Immature natural killer cell (primary cell): ENCODE measurements around the gene CAT. TPM values are rescaled to one million over a fixed set of nuclear protein-coding genes. Genes with fewer than 3 reads are reported as not detected.
"Not testable (repeated sequence)": the region's sequence is repeated elsewhere in the genome, so short reads cannot be mapped to it uniquely, and the experiment has no call there.

Experiments used
- DNase-seq, 3 donors: peaks; one replicate each; pipeline ENCODE4 v3.0.0; 2022; ENCODE audit warnings: mixed read lengths in 1 of 3
- H3K27ac Mint-ChIP-seq, 6 donors: one replicate each; pipeline ENCODE4 v1.8.0; 2020; ENCODE audit warnings: mixed read lengths in 6 of 6, mild to moderate bottlenecking in 5 of 6, inconsistent platforms in 4 of 6, moderate library complexity in 3 of 6
- H3K27me3 Mint-ChIP-seq, 3 donors: one replicate each; pipeline ENCODE4 v1.8.0; 2020 to 2021; ENCODE audit warnings: low read depth in 3 of 3, mild to moderate bottlenecking in 3 of 3, mixed read lengths in 3 of 3, moderate library complexity in 3 of 3, inconsistent platforms in 1 of 3
- H3K36me3 Mint-ChIP-seq, 3 donors: one replicate each; pipeline ENCODE4 v1.8.0; 2020; ENCODE audit warnings: mixed read lengths in 3 of 3, inconsistent platforms in 2 of 3, mild to moderate bottlenecking in 2 of 3
- H3K4me1 Mint-ChIP-seq, 2 donors: one replicate each; pipeline ENCODE4 v1.8.0; 2020; ENCODE audit warnings: inconsistent platforms in 2 of 2, mild to moderate bottlenecking in 2 of 2, mixed read lengths in 2 of 2, moderate library complexity in 1 of 2
- H3K4me3 Mint-ChIP-seq, 5 donors: one replicate each; pipeline ENCODE4 v1.8.0; 2020; ENCODE audit warnings: mild to moderate bottlenecking in 5 of 5, mixed read lengths in 5 of 5, inconsistent platforms in 3 of 5, moderate library complexity in 3 of 5
- H3K9me3 Mint-ChIP-seq, 6 donors: one replicate each; pipeline ENCODE4 v1.8.0; 2020; ENCODE audit warnings: mild to moderate bottlenecking in 6 of 6, mixed read lengths in 6 of 6, inconsistent platforms in 4 of 6, moderate library complexity in 3 of 6
- polyA plus RNA-seq, 3 donors: library from polyadenylated mRNA; unstranded; fragments of 300-500 nt; fragmentation: Illumina TruSeq; gene quantifications; one replicate each; pipeline ENCODE4 v1.2.3, GENCODE V29; 2021

Gene CAT
- polyA plus RNA-seq, 3 donors from 2014 or later = 97.5 to 192 (median 153) TPM

DNA sequence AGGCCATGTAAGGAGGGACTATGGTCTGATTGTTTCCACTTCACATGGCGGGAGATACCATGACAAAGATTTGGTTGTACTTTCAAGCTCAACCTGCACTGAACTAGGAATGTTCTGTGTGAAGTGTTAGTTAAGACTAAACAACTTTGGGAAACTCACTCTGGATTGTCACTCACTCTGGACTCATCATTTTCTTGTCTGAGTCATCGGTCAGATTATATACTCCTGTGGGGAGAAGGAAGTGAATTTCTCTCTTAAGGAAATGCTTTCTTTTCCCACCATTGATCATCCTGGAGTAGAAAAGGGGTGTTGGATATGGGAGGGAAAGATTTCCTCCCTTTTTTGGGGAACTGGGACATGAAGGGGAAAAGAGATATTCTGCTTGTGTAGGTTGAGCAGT is 26.9 kb upstream of the CAT start:
- DNase-seq = no peak
- Mint-ChIP-seq H3K27ac (no peak overlapping the region), H3K36me3 (peaks cover 0 to 3% (median 0%) of the 10 kb centered on the region in 3 donors), H3K4me1 (no peaks in the 10 kb centered on the region), H3K27me3 (peaks cover 2 to 12% (median 3%) of the 10 kb centered on the region in 3 donors), H3K9me3 (peaks cover 9 to 25% (median 13%) of the 10 kb centered on the region in 6 donors), H3K4me3 (no peak overlapping the region)

GRCh38 chr11:34413263-34413662 is 25.5 kb upstream of the CAT start:
- Mint-ChIP-seq H3K4me3 (no peak overlapping the region), H3K9me3 (peaks cover 9 to 25% (median 13%) of the 10 kb centered on the region in 6 donors), H3K36me3 (peaks cover 0 to 3% (median 0%) of the 10 kb centered on the region in 3 donors), H3K27me3 (peaks cover 2 to 5% (median 3%) of the 10 kb centered on the region in 3 donors), H3K27ac (no peak overlapping the region), H3K4me1 (no peaks in the 10 kb centered on the region)
- DNase-seq = no peak

GRCh38 chr11:34415538-34415937 is 23.2 kb upstream of the CAT start:
- no peak overlapping the region for H3K4me3 Mint-ChIP-seq
- H3K9me3 Mint-ChIP-seq = peaks cover 9 to 25% (median 13%) of the 10 kb centered on the region in 6 donors
- H3K27ac Mint-ChIP-seq = no peak overlapping the region
- DNase-seq = no peak
- peaks cover 3 to 5% (median 3%) of the 10 kb centered on the region in 3 donors for H3K27me3 Mint-ChIP-seq
- H3K4me1 Mint-ChIP-seq = no peaks in the 10 kb centered on the region
- peaks cover 0 to 3% (median 0%) of the 10 kb centered on the region in 3 donors for H3K36me3 Mint-ChIP-seq

DNA sequence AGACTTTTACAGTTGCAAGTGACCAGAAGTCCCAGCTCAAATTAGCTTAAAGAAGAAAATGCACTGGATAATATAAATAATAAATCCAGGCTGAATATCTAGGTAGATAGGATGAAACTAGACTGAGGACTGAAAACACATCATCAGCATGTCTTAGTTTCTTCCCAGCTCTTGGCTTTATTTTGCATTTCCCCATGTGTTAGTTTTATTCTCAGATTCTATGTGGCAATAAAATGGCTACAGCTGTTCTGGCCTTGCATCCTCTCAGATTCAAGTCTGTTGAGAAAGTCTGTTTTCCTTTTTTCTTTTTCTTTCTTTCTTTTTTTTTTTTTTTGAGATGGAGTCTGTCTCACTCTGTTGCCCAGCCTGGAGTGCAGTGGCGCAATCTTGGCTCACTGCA is 22.6 kb upstream of the CAT start:
- Mint-ChIP-seq H3K9me3 (peaks cover 9 to 25% (median 13%) of the 10 kb centered on the region in 6 donors), H3K4me3 (no peak overlapping the region), H3K27ac (no peak overlapping the region), H3K4me1 (no peaks in the 10 kb centered on the region), H3K36me3 (peaks cover 0 to 3% (median 0%) of the 10 kb centered on the region in 3 donors), H3K27me3 (peaks cover 3 to 5% (median 3%) of the 10 kb centered on the region in 3 donors)
- no peak for DNase-seq

DNA sequence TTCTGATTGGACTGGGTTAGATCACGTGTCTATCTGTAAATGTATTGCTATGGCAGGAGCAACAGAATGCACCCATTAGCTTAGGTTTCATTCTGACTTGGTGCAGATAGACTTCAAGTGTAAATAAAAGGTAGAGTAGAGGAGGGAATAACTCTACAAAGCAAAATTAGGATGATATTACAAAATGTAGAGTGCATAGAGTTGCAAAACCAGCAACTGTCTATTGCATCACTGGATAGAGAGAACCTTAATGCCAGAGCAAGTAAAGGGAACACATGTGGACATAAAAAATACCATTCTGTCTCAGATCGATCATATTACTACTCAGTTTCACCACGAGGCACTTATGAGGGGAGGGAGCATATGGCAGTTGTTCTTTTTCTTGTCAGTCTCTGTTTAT is 22.0 kb upstream of the CAT start:
- no peaks in the 10 kb centered on the region for H3K4me1 Mint-ChIP-seq

DNA sequence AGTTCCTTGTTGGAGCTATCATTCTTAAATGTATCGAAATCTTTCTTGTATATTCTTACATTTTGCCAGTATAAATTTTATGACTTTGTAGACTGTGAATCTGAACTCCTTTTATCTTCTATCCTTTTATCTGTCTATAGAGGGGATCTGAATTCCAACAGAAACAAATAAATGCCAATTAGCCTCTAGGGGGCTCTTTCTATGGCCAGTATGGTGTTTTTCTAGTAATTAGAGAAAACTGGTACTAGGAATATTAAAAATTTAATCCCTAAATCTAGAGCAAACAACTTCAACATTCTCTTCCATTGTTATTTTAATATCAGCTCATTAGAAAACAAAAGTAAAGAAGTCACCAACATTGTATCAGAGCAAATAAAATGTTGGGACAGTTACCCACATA is 21.5 kb upstream of the CAT start:
- Mint-ChIP-seq H3K36me3 (peaks cover 0 to 3% (median 0%) of the 10 kb centered on the region in 3 donors), H3K27ac (no peak overlapping the region), H3K9me3 (peaks cover 9 to 25% (median 13%) of the 10 kb centered on the region in 6 donors), H3K4me3 (no peak overlapping the region), H3K27me3 (peaks cover 3 to 6% (median 3%) of the 10 kb centered on the region in 3 donors), H3K4me1 (no peaks in the 10 kb centered on the region)
- no peak for DNase-seq

More for the DNA sequence above, 22.0 kb upstream of the CAT start:
- H3K27me3 Mint-ChIP-seq = peaks cover 3 to 5% (median 3%) of the 10 kb centered on the region in 3 donors
- DNase-seq = no peak
- no peak overlapping the region for H3K27ac Mint-ChIP-seq
- H3K4me3 Mint-ChIP-seq = no peak overlapping the region
- H3K36me3 Mint-ChIP-seq = peaks cover 0 to 3% (median 0%) of the 10 kb centered on the region in 3 donors
- peaks cover 9 to 25% (median 13%) of the 10 kb centered on the region in 6 donors for H3K9me3 Mint-ChIP-seq

DNA sequence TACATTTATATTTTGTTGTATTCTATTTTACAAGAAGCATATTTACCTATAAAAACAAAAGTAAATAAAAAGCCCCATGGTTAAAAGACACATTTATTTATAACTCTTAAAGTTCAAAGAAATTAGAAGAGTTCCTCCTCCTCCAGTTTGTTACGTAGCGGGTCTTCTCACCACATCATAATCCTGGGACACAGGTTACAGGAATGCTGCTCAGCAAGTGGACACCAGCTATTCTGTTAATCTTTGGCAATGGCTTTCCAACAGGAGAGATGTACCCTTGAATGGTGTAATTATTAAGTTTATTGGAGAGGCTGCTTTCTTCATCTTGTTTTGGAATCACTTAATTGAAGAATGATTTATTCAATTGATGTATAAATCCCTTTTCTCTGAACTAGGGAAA is 19.6 kb upstream of the CAT start:
- H3K36me3 Mint-ChIP-seq = peaks cover 0 to 3% (median 0%) of the 10 kb centered on the region in 3 donors
- DNase-seq = no peak
- peaks cover 0 to 7% (median 4%) of the 10 kb centered on the region in 3 donors for H3K27me3 Mint-ChIP-seq
- no peaks in the 10 kb centered on the region for H3K4me1 Mint-ChIP-seq
- no peak overlapping the region for H3K27ac Mint-ChIP-seq
- H3K4me3 Mint-ChIP-seq = no peak overlapping the region
- peaks cover 0 to 9% (median under 1%) of the 10 kb centered on the region in 6 donors for H3K9me3 Mint-ChIP-seq

GRCh38 chr11:34423300-34423699 is 15.4 kb upstream of the CAT start:
- H3K27ac Mint-ChIP-seq = no peak overlapping the region
- H3K4me3 Mint-ChIP-seq = no peak overlapping the region
- DNase-seq = no peak
- H3K9me3 Mint-ChIP-seq = no peaks in the 10 kb centered on the region
- H3K27me3 Mint-ChIP-seq = peaks cover 0 to 7% (median 5%) of the 10 kb centered on the region in 3 donors
- no peaks in the 10 kb centered on the region for H3K36me3 Mint-ChIP-seq
- no peaks in the 10 kb centered on the region for H3K4me1 Mint-ChIP-seq

- not testable (repeated sequence) for DNase-seq, H3K4me1 Mint-ChIP-seq, H3K36me3 Mint-ChIP-seq, H3K9me3 Mint-ChIP-seq, H3K27ac Mint-ChIP-seq, H3K4me3 Mint-ChIP-seq, H3K27me3 Mint-ChIP-seq
Measured at GRCh38 chr11:34424826-34425225, 13.9 kb upstream of the CAT start.

DNA sequence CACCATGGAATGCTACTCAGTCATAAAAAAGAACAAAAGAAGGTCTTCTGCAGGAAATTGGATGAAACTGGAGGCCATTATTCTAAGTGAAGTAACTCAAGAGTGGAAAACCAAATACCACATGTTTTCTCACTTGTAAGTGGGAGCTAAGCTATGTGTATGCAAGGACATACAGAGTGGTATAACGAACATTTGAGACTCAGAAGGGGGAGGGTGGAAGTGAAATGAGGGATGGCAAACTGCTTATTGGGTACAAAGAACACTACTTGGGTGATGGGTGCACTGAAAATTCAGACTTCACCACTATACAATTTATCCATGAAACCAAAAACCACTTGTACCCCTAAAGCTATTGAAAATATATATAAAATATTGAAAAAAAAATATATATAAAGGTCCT is 13.4 kb upstream of the CAT start:
- H3K36me3 Mint-ChIP-seq = no peaks in the 10 kb centered on the region
- no peak overlapping the region for H3K27ac Mint-ChIP-seq
- H3K4me1 Mint-ChIP-seq = no peaks in the 10 kb centered on the region
- H3K27me3 Mint-ChIP-seq = peaks cover 0 to 5% (median 5%) of the 10 kb centered on the region in 3 donors
- no peaks in the 10 kb centered on the region for H3K9me3 Mint-ChIP-seq
- DNase-seq = no peak
- H3K4me3 Mint-ChIP-seq = no peak overlapping the region

GRCh38 chr11:34425867-34426266 is 12.9 kb upstream of the CAT start:
- H3K4me3 Mint-ChIP-seq = no peak overlapping the region
- no peak overlapping the region for H3K27ac Mint-ChIP-seq
- H3K27me3 Mint-ChIP-seq = peaks cover 0 to 5% (median 5%) of the 10 kb centered on the region in 3 donors
- H3K4me1 Mint-ChIP-seq = no peaks in the 10 kb centered on the region
- H3K9me3 Mint-ChIP-seq = no peaks in the 10 kb centered on the region
- H3K36me3 Mint-ChIP-seq = no peaks in the 10 kb centered on the region
- DNase-seq = no peak

GRCh38 chr11:34426766-34427185 is 12.0 kb upstream of the CAT start:
- peaks cover 0 to 10% (median 5%) of the 10 kb centered on the region in 3 donors for H3K27me3 Mint-ChIP-seq
- no peak overlapping the region for H3K4me3 Mint-ChIP-seq
- H3K27ac Mint-ChIP-seq = no peak overlapping the region
- H3K9me3 Mint-ChIP-seq = no peaks in the 10 kb centered on the region
- no peak for DNase-seq
- H3K36me3 Mint-ChIP-seq = no peaks in the 10 kb centered on the region
- no peaks in the 10 kb centered on the region for H3K4me1 Mint-ChIP-seq

GRCh38 chr11:34427186-34427805 is 11.4 kb upstream of the CAT start:
- H3K27me3 Mint-ChIP-seq = peaks cover 0 to 10% (median 5%) of the 10 kb centered on the region in 3 donors
- H3K27ac Mint-ChIP-seq = no peak overlapping the region
- DNase-seq = no peak
- H3K4me1 Mint-ChIP-seq = no peaks in the 10 kb centered on the region
- H3K4me3 Mint-ChIP-seq = no peak overlapping the region
- H3K36me3 Mint-ChIP-seq = no peaks in the 10 kb centered on the region
- H3K9me3 Mint-ChIP-seq = no peaks in the 10 kb centered on the region

GRCh38 chr11:34431979-34432378 is 6.8 kb upstream of the CAT start:
- Mint-ChIP-seq H3K4me3 (no peak overlapping the region), H3K9me3 (no peaks in the 10 kb centered on the region), H3K36me3 (peaks cover 0 to 4% (median 0%) of the 10 kb centered on the region in 3 donors), H3K27me3 (peaks cover 0 to 9% (median 0%) of the 10 kb centered on the region in 3 donors), H3K27ac (no peak overlapping the region), H3K4me1 (no peaks in the 10 kb centered on the region)
- no peak for DNase-seq

GRCh38 chr11:34432822-34433221 is 5.9 kb upstream of the CAT start:
- no peak overlapping the region for H3K27ac Mint-ChIP-seq
- DNase-seq = no peak
- H3K9me3 Mint-ChIP-seq = no peaks in the 10 kb centered on the region
- peaks cover 0 to 4% (median 0%) of the 10 kb centered on the region in 3 donors for H3K36me3 Mint-ChIP-seq
- H3K27me3 Mint-ChIP-seq = peaks cover 0 to 9% (median 0%) of the 10 kb centered on the region in 3 donors
- no peak overlapping the region for H3K4me3 Mint-ChIP-seq
- peaks cover 1 to 2% of the 10 kb centered on the region in 2 donors for H3K4me1 Mint-ChIP-seq
